Measurements from ENCODE around the gene DIRAS1. TPM values are rescaled to one million over a fixed set of nuclear protein-coding genes. Genes with fewer than 3 reads are reported as not detected.

DIRAS1 gene
- total RNA-seq, 1 experiment from 2014 or later = 33.7 TPM

GRCh38 chr19:2756477-2756876 lies 35.3 kb upstream of the DIRAS1 start:
- H3K27ac ChIP-seq (ENCODE audit: low read depth, low read length) = no peak overlapping the region
- H3K9me3 ChIP-seq (ENCODE audit: control insufficient read depth in 1 of 2, insufficient read depth in 1 of 2, low read depth in 1 of 2, low read length in 2 of 2) = no peaks in the 10 kb centered on the region
- H3K4me2 ChIP-seq (ENCODE audit: low read length) = no peak overlapping the region
- H3K9ac ChIP-seq (ENCODE audit: low read length) = no peak overlapping the region
- no peaks in the 10 kb centered on the region for H3K9me2 ChIP-seq (ENCODE audit: insufficient read depth)
- TF ChIP-seq CBX3 (IDR thresholded peaks at IDR 0.05; ENCODE audit: low read depth) (no peak), ATF3 (IDR thresholded peaks at IDR 0.05) (no peak), CTCF (IDR thresholded peaks at IDR 0.05 in 2 of 3, conservative IDR thresholded peaks at IDR 0.05 in 1 of 3; ENCODE audit: borderline replicate concordance in 1 of 3, insufficient read depth in 1 of 3, low read depth in 2 of 3, low read length in 2 of 3) (no peak)
- H3K79me2 ChIP-seq (ENCODE audit: insufficient read depth, low read length) = no peaks in the 10 kb centered on the region
- peaks cover 10 to 34% of the 10 kb centered on the region in 2 experiments; a peak in 3 of 4 replicates for H3K36me3 ChIP-seq (ENCODE audit: control insufficient read depth in 1 of 2, insufficient read depth in 2 of 2, low read length in 2 of 2)
- H2AFZ ChIP-seq (ENCODE audit: low read depth, low read length, poor library complexity, severe bottlenecking) = no peak overlapping the region
- ChIA-PET RAD21 (ENCODE audit: low non-redundant PET in 1 of 2, low total read pairs in 2 of 2, uncharacterized antibody in 2 of 2, unreplicated experiment in 2 of 2) (no interaction called here), CTCF (no interaction called here), POLR2A (no interaction called here)
- no peaks in the 10 kb centered on the region for H3K27me3 ChIP-seq (ENCODE audit: insufficient read depth, low read length)
- BruUV-seq (replicated peaks) = no TSS peak
- no peaks in the 10 kb centered on the region for H4K20me1 ChIP-seq (ENCODE audit: insufficient read depth)
- DNase-seq (ENCODE audit: low read depth, low spot score) (no peak), ATAC-seq (no peak)
- no peaks in the 10 kb centered on the region for H3K4me1 ChIP-seq (ENCODE audit: control insufficient read depth in 1 of 2, insufficient read depth in 2 of 2, low read length in 2 of 2)
- intact Hi-C loops (cut with micrococcal nuclease) = no loop called here
- H3K4me3 ChIP-seq (replicated peaks in 1 of 2; ENCODE audit: low read depth in 1 of 2, low read length in 2 of 2) = no peak overlapping the region

GRCh38 chr19:2755811-2756210 lies 34.6 kb upstream of the DIRAS1 start:
- ChIA-PET CTCF (no interaction called here), POLR2A (no interaction called here), RAD21 (ENCODE audit: low non-redundant PET in 1 of 2, low total read pairs in 2 of 2, uncharacterized antibody in 2 of 2, unreplicated experiment in 2 of 2) (no interaction called here)
- Histone ChIP-seq H4K20me1 (ENCODE audit: insufficient read depth) (no peaks in the 10 kb centered on the region), H3K4me2 (ENCODE audit: low read length) (no peak overlapping the region), H3K4me3 (replicated peaks in 1 of 2; ENCODE audit: low read depth in 1 of 2, low read length in 2 of 2) (no peak overlapping the region), H3K36me3 (ENCODE audit: control insufficient read depth in 1 of 2, insufficient read depth in 2 of 2, low read length in 2 of 2) (peaks cover 10 to 29% of the 10 kb centered on the region in 2 experiments; a peak in 3 of 4 replicates), H3K4me1 (ENCODE audit: control insufficient read depth in 1 of 2, insufficient read depth in 2 of 2, low read length in 2 of 2) (no peaks in the 10 kb centered on the region), H3K27ac (ENCODE audit: low read depth, low read length) (no peak overlapping the region), H2AFZ (ENCODE audit: low read depth, low read length, poor library complexity, severe bottlenecking) (no peak overlapping the region), H3K9ac (ENCODE audit: low read length) (no peak overlapping the region), H3K27me3 (ENCODE audit: insufficient read depth, low read length) (no peaks in the 10 kb centered on the region), H3K9me2 (ENCODE audit: insufficient read depth) (no peaks in the 10 kb centered on the region), H3K79me2 (ENCODE audit: insufficient read depth, low read length) (no peaks in the 10 kb centered on the region), H3K9me3 (ENCODE audit: control insufficient read depth in 1 of 2, insufficient read depth in 1 of 2, low read depth in 1 of 2, low read length in 2 of 2) (no peaks in the 10 kb centered on the region)
- intact Hi-C loops (cut with micrococcal nuclease) = no loop called here
- no TSS peak for BruUV-seq (replicated peaks)
- TF ChIP-seq SIN3A (IDR thresholded peaks at IDR 0.05; ENCODE audit: low read depth) = no peak
- TF ChIP-seq REST (IDR thresholded peaks at IDR 0.05; ENCODE audit: low read depth) = no peak
- no peak for TF ChIP-seq CTCF (IDR thresholded peaks at IDR 0.05 in 2 of 3, conservative IDR thresholded peaks at IDR 0.05 in 1 of 3; ENCODE audit: borderline replicate concordance in 1 of 3, insufficient read depth in 1 of 3, low read depth in 2 of 3, low read length in 2 of 3)
- no peak for TF ChIP-seq POLR2A (IDR thresholded peaks at IDR 0.05; ENCODE audit: borderline replicate concordance, extremely low read depth, insufficient read depth, insufficient read length)
- no peak for TF ChIP-seq ZFX (IDR thresholded peaks at IDR 0.05)
- no peak for TF ChIP-seq ZNF274 (IDR thresholded peaks at IDR 0.05; ENCODE audit: low read depth, low read length)
- no peak for TF ChIP-seq RAD21 (IDR thresholded peaks at IDR 0.05; ENCODE audit: low read depth)
- TF ChIP-seq CEBPB (IDR thresholded peaks at IDR 0.05; ENCODE audit: low read depth) = no peak
- no peak for ATAC-seq
- DNase-seq (ENCODE audit: low read depth, low spot score) = no peak
